HL-60 (cell line): Measurements from ENCODE around the gene RANGAP1.

ENCODE experiments used
- CTCF ChIP-seq: IDR thresholded peaks from one replicate; pipeline ENCODE4 v1.5.1; 2011; ENCODE audit warnings: low read length, control low read depth, inconsistent platforms; ENCODE audit not compliant: insufficient read depth
- GABPA ChIP-seq: IDR thresholded peaks from 2 replicates; pipeline ENCODE4 v1.6.1; 2012; ENCODE audit warnings: low read depth
- POLR2AphosphoS5 ChIP-seq: IDR thresholded peaks from 2 replicates; pipeline ENCODE4 v1.6.1; 2012; ENCODE audit warnings: low read depth
- SPI1 ChIP-seq: IDR thresholded peaks from 2 replicates; pipeline ENCODE4 v1.6.1; 2012; ENCODE audit warnings: low read depth, mild to moderate bottlenecking, borderline replicate concordance
- TF ChIP-seq, protein P1 (sequence below): IDR thresholded peaks from 2 replicates; pipeline ENCODE4 v1.6.1; 2012; ENCODE audit warnings: low read depth; ENCODE audit not compliant: insufficient replicate concordance

GRCh38 chr22:41226723-41227655 lies 59.0 kb downstream of the RANGAP1 start:
- TF ChIP-seq, protein P1, sequence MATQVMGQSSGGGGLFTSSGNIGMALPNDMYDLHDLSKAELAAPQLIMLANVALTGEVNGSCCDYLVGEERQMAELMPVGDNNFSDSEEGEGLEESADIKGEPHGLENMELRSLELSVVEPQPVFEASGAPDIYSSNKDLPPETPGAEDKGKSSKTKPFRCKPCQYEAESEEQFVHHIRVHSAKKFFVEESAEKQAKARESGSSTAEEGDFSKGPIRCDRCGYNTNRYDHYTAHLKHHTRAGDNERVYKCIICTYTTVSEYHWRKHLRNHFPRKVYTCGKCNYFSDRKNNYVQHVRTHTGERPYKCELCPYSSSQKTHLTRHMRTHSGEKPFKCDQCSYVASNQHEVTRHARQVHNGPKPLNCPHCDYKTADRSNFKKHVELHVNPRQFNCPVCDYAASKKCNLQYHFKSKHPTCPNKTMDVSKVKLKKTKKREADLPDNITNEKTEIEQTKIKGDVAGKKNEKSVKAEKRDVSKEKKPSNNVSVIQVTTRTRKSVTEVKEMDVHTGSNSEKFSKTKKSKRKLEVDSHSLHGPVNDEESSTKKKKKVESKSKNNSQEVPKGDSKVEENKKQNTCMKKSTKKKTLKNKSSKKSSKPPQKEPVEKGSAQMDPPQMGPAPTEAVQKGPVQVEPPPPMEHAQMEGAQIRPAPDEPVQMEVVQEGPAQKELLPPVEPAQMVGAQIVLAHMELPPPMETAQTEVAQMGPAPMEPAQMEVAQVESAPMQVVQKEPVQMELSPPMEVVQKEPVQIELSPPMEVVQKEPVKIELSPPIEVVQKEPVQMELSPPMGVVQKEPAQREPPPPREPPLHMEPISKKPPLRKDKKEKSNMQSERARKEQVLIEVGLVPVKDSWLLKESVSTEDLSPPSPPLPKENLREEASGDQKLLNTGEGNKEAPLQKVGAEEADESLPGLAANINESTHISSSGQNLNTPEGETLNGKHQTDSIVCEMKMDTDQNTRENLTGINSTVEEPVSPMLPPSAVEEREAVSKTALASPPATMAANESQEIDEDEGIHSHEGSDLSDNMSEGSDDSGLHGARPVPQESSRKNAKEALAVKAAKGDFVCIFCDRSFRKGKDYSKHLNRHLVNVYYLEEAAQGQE = no peak
- TF ChIP-seq CTCF (no peak), GABPA (no peak), POLR2AphosphoS5 (no peak), SPI1 (no peak)
